A549 (cell line): ENCODE results near the gene NOXO1. TPM values are rescaled to one million over a fixed set of nuclear protein-coding genes. Genes with fewer than 3 reads are reported as not detected.
A peak's percentile ranks its signal among the peaks of the same experiment; 100 is the strongest.

Source experiments
- ATAC-seq, 2 experiments: fragments of 200-7000 bp in 1 of 2; fragments of >200 bp in 1 of 2; cut with Nextera tagmentation in 1 of 2; cut with Tn5 transposase in 1 of 2; 3 replicates each; pipeline versions ENCODE4 v1.8.0 to v1.9.1; 2018 to 2020; ENCODE audit warnings: mild to moderate bottlenecking in 1 of 2, moderate library complexity in 1 of 2
- CTCF ChIA-PET: fragments of 300-600 bp; sonication (Branson Sonifier 250); formaldehyde crosslinking; extraction: SDS; loops from one replicate; lab custom pipeline; 2021; ENCODE audit warnings: antibody characterized with exemption, inconsistent platforms; lab: Yijun Ruan, JAX
- POLR2A ChIA-PET: fragments of 350-600 bp; formaldehyde crosslinking; extraction: SDS; loops from one replicate; lab custom pipeline; 2021; ENCODE audit warnings: antibody characterized with exemption, inconsistent platforms; lab: Yijun Ruan, JAX
- DNase-seq, 2 experiments: peaks; one replicate each; pipeline versions ENCODE4 v3.0.0 to v3.0.0-alpha.2; 2011 to 2016; ENCODE audit warnings: low read depth in 1 of 2, low spot score in 1 of 2
- FAIRE-seq: peaks from 2 replicates; lab custom pipeline; 2011; peaks lifted over from hg19 to GRCh38; lab: Jason Lieb, UNC
- H3K27ac ChIP-seq, 2 experiments: fragments of >200 bp; sonication (Bioruptor Twin); formaldehyde crosslinking; 3 replicates each; pipeline ENCODE4 v1.5.1; 2016 to 2017
- H3K4me1 ChIP-seq: fragments of >200 bp; sonication (Bioruptor Twin); formaldehyde crosslinking; 3 replicates; pipeline ENCODE4 v1.6.1; 2016
- H3K4me2 ChIP-seq: fragments of >200 bp; sonication (Bioruptor Twin); formaldehyde crosslinking; 3 replicates; pipeline ENCODE4 v1.6.1; 2016
- H3K4me3 ChIP-seq: fragments of >200 bp; sonication (Bioruptor Twin); formaldehyde crosslinking; 3 replicates; pipeline ENCODE4 v1.5.1; 2016
- H3K9me3 ChIP-seq: fragments of >200 bp; sonication (Bioruptor Twin); formaldehyde crosslinking; 3 replicates; pipeline ENCODE4 v1.6.1; 2016
- CBX2 ChIP-seq: fragments of 200-600 bp; sonication (generic); IDR thresholded peaks from 2 replicates; pipeline ENCODE4 v1.6.1; 2016; ENCODE audit warnings: low read depth, mild to moderate bottlenecking, borderline replicate concordance
- CBX8 ChIP-seq: fragments of 200-600 bp; sonication (generic); IDR thresholded peaks from 2 replicates; pipeline ENCODE4 v1.6.1; 2016
- CEBPB ChIP-seq, 2 experiments: fragments of >200 bp in 1 of 2; sonication (Bioruptor Twin) in 1 of 2; formaldehyde crosslinking in 1 of 2; IDR thresholded peaks; 2 replicates each; pipeline ENCODE4 v1.6.1; 2012 to 2016
- CHD2 ChIP-seq: fragments of 150-350 bp; IDR thresholded peaks from 2 replicates; pipeline ENCODE4 v1.6.1; 2014; ENCODE audit warnings: low read length; ENCODE audit not compliant: partially characterized antibody
- CHD4 ChIP-seq: fragments of 200-600 bp; sonication (generic); IDR thresholded peaks from 2 replicates; pipeline ENCODE4 v1.6.1; 2016; ENCODE audit warnings: antibody characterized with exemption, mild to moderate bottlenecking, borderline replicate concordance
- ELK1 ChIP-seq: fragments of 150-350 bp; IDR thresholded peaks from 2 replicates; pipeline ENCODE4 v1.6.1; 2014; ENCODE audit warnings: low read depth, mild to moderate bottlenecking, low read length
- FOSB ChIP-seq: fragments of 250-450 bp; sonication (Bioruptor Pico); IDR thresholded peaks from 2 replicates; pipeline ENCODE4 v1.5.0; 2020; ENCODE audit warnings: mild to moderate bottlenecking, moderate library complexity
- FOSL2 ChIP-seq, 2 experiments: fragments of 450-650 bp in 1 of 2; fragments of >200 bp in 1 of 2; sonication (Bioruptor Twin) in 1 of 2; formaldehyde crosslinking; IDR thresholded peaks; 2 replicates each; pipeline versions ENCODE4 v1.5.0 to v1.6.1; 2016 to 2020; ENCODE audit warnings: mild to moderate bottlenecking in 1 of 2, moderate library complexity in 1 of 2
- HEYL ChIP-seq: fragments of 250-450 bp; sonication (Bioruptor Pico); IDR thresholded peaks from 2 replicates; pipeline ENCODE4 v1.8.0; 2021; ENCODE audit warnings: mild to moderate bottlenecking, moderate library complexity
- HOXB13 ChIP-seq: fragments of 250-450 bp; sonication (Bioruptor Pico); IDR thresholded peaks from 2 replicates; pipeline ENCODE4 v1.5.0; 2020; ENCODE audit warnings: low read depth, mild to moderate bottlenecking, moderate library complexity
- HOXB5 ChIP-seq: fragments of 250-450 bp; sonication (Bioruptor Pico); IDR thresholded peaks from 2 replicates; pipeline ENCODE4 v1.5.0; 2020; ENCODE audit warnings: mild to moderate bottlenecking, moderate library complexity
- KDM1A ChIP-seq: fragments of 200-600 bp; sonication (generic); IDR thresholded peaks from 2 replicates; pipeline ENCODE4 v1.6.1; 2016; ENCODE audit warnings: low read depth, mild to moderate bottlenecking
- MAX ChIP-seq: IDR thresholded peaks from 2 replicates; pipeline ENCODE4 v1.6.1; 2012
- NPAS2 ChIP-seq: fragments of 250-450 bp; sonication (Bioruptor Pico); IDR thresholded peaks from 2 replicates; pipeline ENCODE4 v1.8.0; 2022; ENCODE audit warnings: mild to moderate bottlenecking, moderate library complexity, borderline replicate concordance
- RAD21 ChIP-seq, 2 experiments: fragments of >200 bp in 1 of 2; sonication (Bioruptor Twin) in 1 of 2; formaldehyde crosslinking in 1 of 2; IDR thresholded peaks in 1 of 2; conservative IDR thresholded peaks in 1 of 2; 2 replicates in 1 of 2; 3 replicates in 1 of 2; pipeline ENCODE4 v1.6.1; 2012 to 2018; ENCODE audit warnings: inconsistent platforms in 1 of 2
- RFX5 ChIP-seq: fragments of 450-650 bp; IDR thresholded peaks from 2 replicates; pipeline ENCODE4 v1.7.1; 2014; ENCODE audit warnings: antibody characterized with exemption, mild to moderate bottlenecking, moderate library complexity
- SMC3 ChIP-seq: fragments of >200 bp; sonication (Bioruptor Twin); formaldehyde crosslinking; IDR thresholded peaks from 3 replicates; pipeline ENCODE4 v1.6.1; 2018; ENCODE audit warnings: inconsistent platforms
- ZFP36 ChIP-seq: fragments of 450-650 bp; IDR thresholded peaks from 2 replicates; pipeline ENCODE4 v1.6.1; 2014; ENCODE audit warnings: borderline replicate concordance; ENCODE audit not compliant: partially characterized antibody
- WGBS: methylation state at CpG from one replicate; pipeline ENCODE4 v1.1.6; 2017; ENCODE audit errors: missing lambda C conversion rate; 5-methylcytosine and 5-hydroxymethylcytosine counted together
- polyA plus RNA-seq, 4 experiments: library from polyadenylated mRNA; depleted of rRNA in 3 of 4; stranded (reverse); fragments of >200 nt; fragmentation: RNase III in 1 of 4; extraction: RNeasy Plus Mini Kit Qiagen cat#74134 plus additional on column Dnase treatment in 1 of 4; gene quantifications; 2 replicates in 3 of 4; 3 replicates in 1 of 4; pipeline ENCODE4 v1.2.3, GENCODE V29; 2011 to 2017
- TF ChIP-seq, protein P1 (sequence below): fragments of 450-650 bp; IDR thresholded peaks from 2 replicates; pipeline ENCODE4 v1.6.1; 2014; ENCODE audit warnings: antibody characterized with exemption

The NOXO1 gene
- polyA plus RNA-seq, 2 of the 4 experiments (the other 2 are of a cell fraction), result 0.32 TPM; not detected in 1

DNA sequence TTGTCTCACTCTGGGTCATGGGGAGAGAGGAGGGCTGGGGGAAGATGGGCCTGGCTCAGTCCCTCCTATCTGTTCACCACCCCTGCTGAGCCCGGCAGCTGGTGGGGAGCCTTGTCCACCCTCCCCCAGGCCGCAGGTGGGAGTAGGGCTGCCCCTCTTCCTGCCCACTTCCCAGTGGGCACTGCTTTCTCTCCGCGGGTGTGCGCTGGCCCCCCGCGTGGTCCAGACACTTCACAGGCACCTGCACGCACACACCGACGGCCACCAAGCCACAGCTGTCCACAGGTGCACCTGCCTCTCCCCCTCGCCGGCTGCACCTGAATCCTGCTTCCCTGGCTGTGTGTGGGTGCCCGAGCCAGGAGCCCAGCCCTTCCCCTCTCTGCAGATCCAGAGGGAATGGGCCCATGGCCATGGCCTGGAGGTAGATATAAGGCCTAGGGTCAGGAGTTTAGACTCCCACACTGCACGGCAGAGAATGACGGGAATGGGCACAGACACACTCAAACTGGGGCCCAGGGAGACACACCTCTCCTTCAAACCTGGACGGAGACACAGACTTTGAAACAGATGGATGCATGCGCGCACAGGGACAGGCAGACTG lies 47.5 kb upstream of the NOXO1 start:
- POLR2A ChIA-PET, result no interaction called here
- ATAC-seq, result no peak
- no peaks in the 10 kb centered on the region for H3K9me3 ChIP-seq
- H3K4me3 ChIP-seq, result no peak overlapping the region
- H3K4me2 ChIP-seq, result peak overlapping the region; percentile 97; the same call in 2 of the 3 replicates
- TF ChIP-seq SMC3, result no peak
- TF ChIP-seq NPAS2 (CRISPR knock-in tag), result no peak
- TF ChIP-seq RAD21 (conservative IDR thresholded peaks at IDR 0.05 in 1 of 2, IDR thresholded peaks at IDR 0.05 in 1 of 2), result no peak
- TF ChIP-seq HOXB5, result no peak
- TF ChIP-seq CEBPB (IDR thresholded peaks at IDR 0.05), result no peak
- no peak for TF ChIP-seq ELK1
- no peak for TF ChIP-seq CBX2
- TF ChIP-seq RFX5, result no peak
- no peak for DNase-seq
- 92% methylated on average over 18 of the region's 18 CpGs for WGBS
- peak overlapping the region in 1 of 2 experiments; percentile 88; a peak in 1 of 6 replicates for H3K27ac ChIP-seq
- CTCF ChIA-PET, result interaction anchor here (1.5 to 7.8 kb wide), 6 partner anchors 11 to 119 kb away, joined by 5 to 117 read pairs (median 11); partner anchors contain the start of gene PKD1
- peaks cover 34% of the 10 kb centered on the region for H3K4me1 ChIP-seq
- FAIRE-seq, result no peak

- TF ChIP-seq CHD2 (no peak), CBX8 (no peak), FOSB (CRISPR knock-in tag) (no peak), MAX (no peak), FOSL2 (IDR thresholded peaks at IDR 0.05) (no peak), FOSL2 (CRISPR knock-in tag; IDR thresholded peaks at IDR 0.05) (no peak), HEYL (CRISPR knock-in tag) (no peak), ZFP36 (no peak), HOXB13 (CRISPR knock-in tag) (no peak), CHD4 (no peak), KDM1A (no peak)
- TF ChIP-seq, protein P1, sequence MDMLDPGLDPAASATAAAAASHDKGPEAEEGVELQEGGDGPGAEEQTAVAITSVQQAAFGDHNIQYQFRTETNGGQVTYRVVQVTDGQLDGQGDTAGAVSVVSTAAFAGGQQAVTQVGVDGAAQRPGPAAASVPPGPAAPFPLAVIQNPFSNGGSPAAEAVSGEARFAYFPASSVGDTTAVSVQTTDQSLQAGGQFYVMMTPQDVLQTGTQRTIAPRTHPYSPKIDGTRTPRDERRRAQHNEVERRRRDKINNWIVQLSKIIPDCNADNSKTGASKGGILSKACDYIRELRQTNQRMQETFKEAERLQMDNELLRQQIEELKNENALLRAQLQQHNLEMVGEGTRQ, result no peak
- H3K4me2 ChIP-seq, result peak overlapping the region; percentile 97
- H3K4me1 ChIP-seq, result peaks cover 33% of the 10 kb centered on the region
- no peak for ATAC-seq
- ChIA-PET POLR2A (interaction anchor here (0.9 to 1.4 kb wide), 2 partner anchors 64 to 127 kb away, joined by 4 to 8 read pairs; partner anchors contain the start of genes RPS2 and TRAF7), CTCF (interaction anchor here (0.7 to 7.8 kb wide), 9 partner anchors 12 to 120 kb away, joined by 3 to 117 read pairs (median 5); partner anchors contain the start of genes NTHL1, PKD1 and TSC2)
- WGBS, result 48% methylated on average over 2 of the region's 3 CpGs
- peak overlapping the region; percentile 82 for H3K4me3 ChIP-seq
- no peak for FAIRE-seq
- H3K9me3 ChIP-seq, result no peaks in the 10 kb centered on the region
- peak overlapping the region; percentile 81 to 88; a peak in 3 of 6 replicates for H3K27ac ChIP-seq
- DNase-seq, result no peak
These were observed 46.9 kb upstream of the NOXO1 start for GRCh38 chr16:2028146-2028545.
